ENCODE results near the gene PEPD. TPM values are rescaled to one million over a fixed set of nuclear protein-coding genes. Genes with fewer than 3 reads are reported as not detected.

PEPD gene
- total RNA-seq, 4 donors from 2014 or later: 33.9 to 57.0 (median 45.0) TPM

DNA sequence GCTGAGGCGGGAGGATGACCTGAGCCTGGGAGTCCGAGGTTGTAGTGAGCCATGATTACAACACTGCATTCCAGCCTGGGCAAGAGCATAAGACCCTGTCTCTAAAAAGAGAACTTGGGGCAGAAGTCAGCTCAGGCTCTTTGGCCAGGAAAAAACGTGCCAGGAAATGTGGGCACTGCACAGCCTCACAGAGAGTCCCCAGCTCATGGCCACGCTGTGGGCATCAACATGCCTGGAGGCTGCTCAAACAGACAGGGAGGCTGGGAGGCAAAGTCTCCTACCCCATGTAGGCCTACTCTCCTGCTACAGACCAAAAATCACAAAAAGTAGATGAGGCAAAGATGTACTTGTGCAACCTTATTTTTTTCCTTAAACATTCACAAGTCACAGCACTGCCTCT lies 49.4 kb downstream of the PEPD start:
- no peaks in the 10 kb centered on the region for H3K27me3 ChIP-seq
- peaks cover 0 to under 1% of the 10 kb centered on the region in 2 donors for H3K36me3 ChIP-seq
- TF ChIP-seq POLR2A (IDR thresholded peaks at IDR 0.05): no peak
- TF ChIP-seq, protein P1, sequence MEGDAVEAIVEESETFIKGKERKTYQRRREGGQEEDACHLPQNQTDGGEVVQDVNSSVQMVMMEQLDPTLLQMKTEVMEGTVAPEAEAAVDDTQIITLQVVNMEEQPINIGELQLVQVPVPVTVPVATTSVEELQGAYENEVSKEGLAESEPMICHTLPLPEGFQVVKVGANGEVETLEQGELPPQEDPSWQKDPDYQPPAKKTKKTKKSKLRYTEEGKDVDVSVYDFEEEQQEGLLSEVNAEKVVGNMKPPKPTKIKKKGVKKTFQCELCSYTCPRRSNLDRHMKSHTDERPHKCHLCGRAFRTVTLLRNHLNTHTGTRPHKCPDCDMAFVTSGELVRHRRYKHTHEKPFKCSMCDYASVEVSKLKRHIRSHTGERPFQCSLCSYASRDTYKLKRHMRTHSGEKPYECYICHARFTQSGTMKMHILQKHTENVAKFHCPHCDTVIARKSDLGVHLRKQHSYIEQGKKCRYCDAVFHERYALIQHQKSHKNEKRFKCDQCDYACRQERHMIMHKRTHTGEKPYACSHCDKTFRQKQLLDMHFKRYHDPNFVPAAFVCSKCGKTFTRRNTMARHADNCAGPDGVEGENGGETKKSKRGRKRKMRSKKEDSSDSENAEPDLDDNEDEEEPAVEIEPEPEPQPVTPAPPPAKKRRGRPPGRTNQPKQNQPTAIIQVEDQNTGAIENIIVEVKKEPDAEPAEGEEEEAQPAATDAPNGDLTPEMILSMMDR (IDR thresholded peaks at IDR 0.05 in 4 of 5, conservative IDR thresholded peaks at IDR 0.05 in 1 of 5): no peak
- no peak overlapping the region for H3K4me3 ChIP-seq
- H3K4me1 ChIP-seq: no peaks in the 10 kb centered on the region
- in situ Hi-C loops (cut with MboI; ENCODE audit: low sequenced_read_pairs in 4 of 4) (no loop called here), intact Hi-C loops (cut with DNase I; ENCODE audit: low total_unique reads) (no loop called here)
- ATAC-seq (no peak), DNase-seq (no peak)
- no peaks in the 10 kb centered on the region for H3K9me3 ChIP-seq
- no peak overlapping the region for H3K27ac ChIP-seq

DNA sequence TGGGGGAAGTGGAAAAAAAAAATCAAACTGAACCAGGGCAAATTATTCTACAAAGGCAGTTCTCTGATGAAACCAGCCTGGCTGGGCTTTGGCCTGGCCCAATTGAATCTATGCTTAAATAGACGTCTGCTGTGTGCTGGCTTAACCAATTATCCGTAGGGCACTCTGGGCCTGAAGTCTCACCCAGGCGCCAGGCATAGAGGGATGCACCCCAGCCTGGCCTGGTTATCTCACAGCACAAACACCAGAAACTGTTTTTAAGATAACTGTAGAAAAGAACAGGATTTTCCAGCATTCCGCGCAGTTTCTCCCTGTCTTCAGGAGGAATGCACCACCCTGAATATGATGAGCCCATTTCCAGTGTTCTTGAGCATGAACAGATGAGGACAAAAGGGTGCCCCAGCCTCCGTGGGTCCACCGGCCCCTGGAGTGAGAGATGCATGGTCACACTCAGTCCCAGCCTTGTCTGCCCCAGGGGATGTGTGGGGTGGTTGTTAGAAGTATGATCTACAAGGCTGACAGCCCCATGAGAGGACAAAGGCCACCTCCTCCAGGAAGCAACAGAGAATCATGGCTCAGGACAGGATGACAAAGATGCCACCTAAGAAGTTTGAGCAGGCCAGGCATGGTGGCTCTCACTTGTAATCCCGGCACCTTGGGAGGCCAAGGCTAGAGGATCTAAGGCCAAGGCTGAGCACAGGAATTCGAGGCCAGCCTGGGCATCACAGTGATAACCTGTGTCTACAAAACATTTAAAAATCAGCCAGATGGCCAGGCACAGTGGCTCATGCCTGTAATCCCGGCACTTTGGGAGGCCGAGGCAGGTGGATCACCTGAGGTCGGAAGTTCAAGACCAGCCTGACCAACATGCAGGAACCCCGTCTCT lies 50.2 kb downstream of the PEPD start:
- peaks cover 1 to 2% of the 10 kb centered on the region in 2 donors for H3K4me1 ChIP-seq
- no peak for TF ChIP-seq POLR2A (IDR thresholded peaks at IDR 0.05)
- H3K27ac ChIP-seq: no peak overlapping the region
- ATAC-seq: no peak
- no peak overlapping the region for H3K4me3 ChIP-seq
- DNase-seq: no peak
- in situ Hi-C loops (cut with MboI; ENCODE audit: low sequenced_read_pairs in 4 of 4): no loop called here
- intact Hi-C loops (cut with DNase I; ENCODE audit: low total_unique reads): no loop called here
- H3K27me3 ChIP-seq: no peaks in the 10 kb centered on the region
- H3K9me3 ChIP-seq: no peaks in the 10 kb centered on the region
- H3K36me3 ChIP-seq: no peaks in the 10 kb centered on the region

DNA sequence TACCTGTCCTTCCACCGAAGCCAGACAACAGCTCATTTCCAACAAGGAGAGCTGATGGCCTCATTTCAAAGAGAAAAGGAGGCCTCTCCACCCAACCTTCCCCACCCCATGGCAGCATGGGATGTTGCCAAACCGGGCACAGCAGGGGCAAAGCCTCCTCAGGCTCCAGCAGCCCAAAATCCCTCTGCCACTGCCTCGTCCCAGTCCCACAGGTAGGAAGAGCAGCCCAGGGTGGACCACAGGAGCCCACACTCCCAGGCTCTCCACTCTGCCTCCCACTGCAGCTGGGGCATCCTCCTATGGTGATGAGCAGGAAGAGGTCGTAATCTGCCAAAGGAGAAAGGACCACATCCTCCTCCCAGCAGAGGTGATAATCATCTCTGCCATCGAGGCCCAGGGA lies 50.9 kb downstream of the PEPD start:
- Histone ChIP-seq H3K27ac (no peak overlapping the region), H3K4me3 (no peak overlapping the region), H3K27me3 (no peaks in the 10 kb centered on the region), H3K9me3 (no peaks in the 10 kb centered on the region), H3K4me1 (peaks cover 8 to 9% of the 10 kb centered on the region in 2 donors), H3K36me3 (no peaks in the 10 kb centered on the region)
- in situ Hi-C loops (cut with MboI; ENCODE audit: low sequenced_read_pairs in 4 of 4): no loop called here
- no peak for ATAC-seq
- intact Hi-C loops (cut with DNase I; ENCODE audit: low total_unique reads): no loop called here
- TF ChIP-seq POLR2A (IDR thresholded peaks at IDR 0.05): no peak
- TF ChIP-seq, protein P1 (IDR thresholded peaks at IDR 0.05 in 4 of 5, conservative IDR thresholded peaks at IDR 0.05 in 1 of 5): no peak
- no peak for DNase-seq

DNA sequence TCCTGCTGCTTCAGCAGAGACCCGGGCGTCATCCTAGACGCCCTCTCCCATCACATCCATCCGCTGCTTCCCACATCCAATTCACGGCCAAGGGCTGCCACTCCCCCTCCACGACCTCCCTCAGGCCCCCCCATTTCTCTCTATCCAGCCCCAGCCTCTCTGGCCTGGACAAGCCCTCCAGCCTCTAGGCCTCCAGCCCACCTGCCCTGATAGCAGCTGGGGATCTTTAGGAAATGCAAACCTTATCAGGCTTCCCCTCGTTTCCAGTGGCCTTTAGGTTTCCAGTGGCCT lies 51.6 kb downstream of the PEPD start:
- ATAC-seq (no peak), DNase-seq (no peak)
- TF ChIP-seq, protein P1 (IDR thresholded peaks at IDR 0.05 in 4 of 5, conservative IDR thresholded peaks at IDR 0.05 in 1 of 5): no peak
- no peak for TF ChIP-seq POLR2A (IDR thresholded peaks at IDR 0.05)
- Histone ChIP-seq H3K4me1 (peaks cover 12 to 16% of the 10 kb centered on the region in 2 donors), H3K27ac (no peak overlapping the region), H3K27me3 (no peaks in the 10 kb centered on the region), H3K4me3 (no peak overlapping the region), H3K36me3 (no peaks in the 10 kb centered on the region), H3K9me3 (no peaks in the 10 kb centered on the region)
- intact Hi-C loops (cut with DNase I; ENCODE audit: low total_unique reads): no loop called here
- in situ Hi-C loops (cut with MboI; ENCODE audit: low sequenced_read_pairs in 4 of 4): no loop called here

DNA sequence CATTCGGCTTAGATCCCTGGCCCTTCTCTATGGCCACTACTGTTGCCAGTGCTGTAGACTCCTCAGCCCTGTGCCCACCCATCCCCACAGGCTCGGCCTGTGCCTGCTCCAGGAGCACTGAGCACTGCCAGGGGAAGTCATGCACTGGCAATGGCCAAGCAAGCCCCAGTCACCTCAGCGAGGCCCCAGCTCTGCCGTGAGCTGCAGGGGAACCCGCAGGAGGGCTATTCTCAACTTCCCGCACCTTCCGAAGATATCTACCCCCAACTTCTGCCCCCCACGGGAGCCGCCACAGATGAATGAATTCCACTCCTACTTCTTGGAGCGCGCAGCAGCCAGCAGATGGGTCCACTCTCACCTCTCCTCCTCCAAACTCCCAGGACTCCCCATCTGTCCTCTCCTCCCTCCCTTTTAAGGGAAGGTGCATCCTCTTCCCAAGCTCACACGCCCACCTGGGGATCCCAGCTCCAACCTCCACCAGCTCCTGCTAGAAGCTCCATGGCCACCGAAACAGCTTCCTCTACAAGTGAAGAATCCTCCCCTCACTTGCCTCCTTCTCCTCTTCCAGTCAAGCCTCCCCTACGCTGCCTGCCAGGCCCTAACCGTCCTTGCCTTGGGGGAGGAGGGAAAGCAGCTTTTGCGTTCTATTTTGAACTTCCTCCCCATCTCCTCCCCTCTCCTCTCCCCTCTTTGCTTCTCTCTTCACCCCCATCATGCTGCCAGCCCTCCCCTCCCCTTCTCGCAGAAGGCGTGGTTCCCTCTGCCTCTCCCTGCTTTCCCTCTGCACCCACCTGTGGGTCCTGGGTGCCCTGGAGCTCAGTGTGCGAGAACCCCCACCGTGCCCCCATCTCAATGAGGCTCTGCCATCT lies 52.2 kb downstream of the PEPD start:
- TF ChIP-seq, protein P1 (IDR thresholded peaks at IDR 0.05 in 4 of 5, conservative IDR thresholded peaks at IDR 0.05 in 1 of 5): no peak
- TF ChIP-seq POLR2A (IDR thresholded peaks at IDR 0.05): no peak
- Histone ChIP-seq H3K4me1 (peaks cover 12 to 18% of the 10 kb centered on the region in 2 donors), H3K27ac (no peak overlapping the region), H3K27me3 (no peaks in the 10 kb centered on the region), H3K36me3 (no peaks in the 10 kb centered on the region), H3K4me3 (no peak overlapping the region), H3K9me3 (no peaks in the 10 kb centered on the region)
- in situ Hi-C loops (cut with MboI; ENCODE audit: low sequenced_read_pairs in 4 of 4): no loop called here
- ATAC-seq (no peak), DNase-seq (no peak)
- intact Hi-C loops (cut with DNase I; ENCODE audit: low total_unique reads): no loop called here
